Inflammatory macrophage treated with lipopolysaccharide for 4 hours (primary cell): ENCODE results near the gene WASF2.

Experiments used
- DNase-seq: peaks from one replicate; pipeline ENCODE4 v3.0.0-alpha.2; 2020

The WASF2 gene

DNA sequence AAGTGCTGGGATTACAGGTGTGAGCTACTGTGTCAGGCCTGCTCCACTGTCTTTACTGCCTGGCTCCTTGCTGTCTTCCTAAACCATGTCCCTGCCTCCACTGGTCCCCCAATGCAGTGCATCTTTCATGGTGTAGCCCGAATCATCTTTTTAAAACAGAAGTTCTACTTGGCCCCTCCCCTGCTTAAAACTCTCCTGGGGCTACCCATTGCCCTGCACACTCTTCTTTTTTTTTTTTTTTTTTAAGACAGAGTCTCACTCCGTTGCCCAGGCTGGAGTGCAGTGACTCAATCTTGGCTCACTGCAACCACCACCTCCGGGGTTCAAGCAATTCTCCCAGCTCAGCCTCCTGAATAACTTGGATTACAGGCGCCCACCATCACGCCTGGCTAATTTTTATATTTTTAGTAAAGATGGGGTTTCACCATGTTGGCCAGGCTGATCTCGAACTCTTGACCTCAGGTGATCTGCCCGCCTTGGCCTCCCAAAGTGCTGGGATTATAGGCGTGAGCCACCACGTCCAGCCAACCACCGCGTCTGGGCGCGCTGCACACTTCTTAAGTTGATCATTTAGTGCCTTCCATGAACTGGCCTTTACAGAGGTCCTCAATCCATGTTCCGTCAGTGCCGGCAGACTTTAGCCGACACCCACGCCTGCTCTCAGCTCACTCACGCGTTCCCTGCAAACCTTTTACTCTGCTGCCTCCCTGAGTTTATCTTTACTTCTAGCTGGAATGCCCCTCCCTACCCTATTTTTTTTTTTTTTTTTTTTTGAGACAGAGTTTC lies 117.8 kb downstream of the WASF2 start:
- no peak for DNase-seq

DNA sequence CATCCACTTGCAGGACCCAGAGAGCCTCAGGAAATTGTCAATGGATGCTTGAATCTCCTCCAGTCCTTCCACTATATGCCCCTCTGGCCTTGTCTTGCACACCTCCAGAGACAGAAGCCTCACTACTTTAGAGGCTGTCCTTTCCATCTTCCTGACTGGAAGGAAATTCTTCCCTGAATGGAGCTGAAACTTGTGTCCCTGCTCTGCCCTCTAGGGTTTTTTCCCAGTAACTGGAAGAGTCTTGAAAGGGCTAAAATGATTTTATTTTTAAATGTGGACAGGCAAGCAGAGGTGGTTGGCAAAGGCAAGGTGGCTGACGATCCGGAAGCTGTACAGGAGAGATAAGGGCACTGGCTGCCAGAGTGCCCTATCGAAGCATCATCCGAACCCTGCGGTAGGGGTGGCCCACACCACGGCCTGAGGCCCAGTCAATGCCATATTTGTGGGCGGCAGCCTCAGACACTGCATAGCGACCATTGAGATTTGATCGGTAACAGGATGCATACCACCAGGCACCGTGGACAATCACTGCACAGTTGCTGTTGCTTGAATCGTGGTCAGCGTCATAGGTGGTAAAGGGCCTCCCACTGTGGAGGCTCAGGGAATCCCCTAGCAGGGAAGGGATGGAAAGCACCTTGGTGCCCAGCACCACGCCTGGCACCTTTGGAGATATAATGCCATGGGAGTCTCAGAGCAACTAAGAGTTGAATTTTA lies 120.9 kb downstream of the WASF2 start:
- no peak for DNase-seq

DNA sequence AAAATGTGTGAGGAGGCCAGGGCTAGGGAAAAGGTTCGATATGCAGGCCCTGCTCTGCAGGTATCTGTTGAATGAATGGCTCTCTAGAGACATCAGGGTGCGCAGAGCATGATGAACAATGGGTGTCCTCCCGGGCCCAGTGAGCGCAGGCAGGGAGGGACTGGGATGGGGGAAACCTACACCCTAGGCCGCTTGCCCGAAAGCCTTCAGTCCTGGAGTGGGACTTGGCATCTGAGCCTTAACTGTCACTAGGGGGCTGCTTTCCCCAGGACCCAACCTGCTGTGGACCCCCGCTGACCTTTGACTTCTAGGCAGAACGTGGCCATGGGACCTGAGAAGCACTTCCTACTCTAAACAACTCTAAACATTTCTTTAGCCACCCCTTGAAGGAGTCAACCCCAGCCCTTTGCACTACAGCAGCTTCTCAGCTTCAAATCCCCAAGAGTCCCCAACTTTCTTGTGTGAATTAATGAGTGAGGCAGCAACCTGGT lies 122.8 kb downstream of the WASF2 start:
- no peak for DNase-seq

DNA sequence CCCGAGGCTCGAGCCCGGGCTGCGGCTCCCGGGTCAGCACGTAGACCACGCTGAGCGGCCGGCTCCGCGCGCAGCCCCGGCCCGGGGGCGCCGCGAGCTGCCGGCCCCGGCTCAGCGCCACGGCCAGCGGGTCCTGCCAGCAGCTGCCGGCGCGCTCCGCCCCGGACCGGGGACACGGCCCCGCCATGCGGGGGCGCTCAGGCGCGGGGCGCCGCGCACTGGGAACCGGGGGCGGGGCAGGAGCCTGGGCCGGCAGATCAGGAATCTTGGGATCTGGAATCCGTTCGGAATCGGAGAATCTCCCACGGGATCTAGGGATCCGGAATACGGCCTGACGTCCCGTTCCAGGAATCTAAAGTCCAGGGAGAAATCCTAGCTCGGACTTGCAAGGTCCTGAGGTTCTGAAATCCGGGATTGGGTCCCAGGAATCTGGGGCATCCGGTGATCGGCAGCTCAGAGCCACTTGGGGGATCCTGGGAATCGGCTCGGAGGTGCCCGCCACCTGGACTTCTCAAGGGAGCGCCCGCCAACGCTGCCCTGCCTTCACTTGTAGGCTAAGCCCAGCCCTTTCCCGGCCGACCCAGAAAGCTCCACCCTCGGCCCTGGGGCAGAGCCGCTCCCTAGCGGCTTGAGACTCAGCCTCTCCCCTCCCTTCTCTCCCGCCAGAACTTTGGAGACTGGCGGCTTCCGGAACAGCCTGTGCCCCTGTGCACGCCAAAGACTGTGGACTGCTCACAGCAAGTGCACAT lies 123.4 kb downstream of the WASF2 start, which contains the start of gene MAP3K6:
TSS of gene MAP3K6 (minus strand) at position 551 of the 749 bp plus-strand sequence. CDS start at position 187, 364 bp downstream.
- peak; percentile 69 for DNase-seq

DNA sequence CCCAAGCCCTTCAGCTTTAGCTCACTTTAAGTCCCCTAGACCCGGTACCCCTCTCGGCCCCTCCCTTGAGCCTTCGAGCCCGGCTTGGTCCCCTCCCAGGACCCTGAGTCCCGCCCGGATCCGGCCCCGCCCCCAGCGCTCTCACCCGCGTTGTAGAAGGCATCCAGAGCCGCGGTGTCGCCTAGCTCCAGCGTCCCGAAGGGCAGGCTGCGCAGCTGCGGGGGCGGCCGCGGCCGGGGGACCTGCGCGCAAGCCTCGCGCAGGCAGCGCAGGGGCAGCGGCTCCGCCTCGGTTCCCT lies 123.9 kb downstream of the WASF2 start:
- peak; percentile 73 for DNase-seq

DNA sequence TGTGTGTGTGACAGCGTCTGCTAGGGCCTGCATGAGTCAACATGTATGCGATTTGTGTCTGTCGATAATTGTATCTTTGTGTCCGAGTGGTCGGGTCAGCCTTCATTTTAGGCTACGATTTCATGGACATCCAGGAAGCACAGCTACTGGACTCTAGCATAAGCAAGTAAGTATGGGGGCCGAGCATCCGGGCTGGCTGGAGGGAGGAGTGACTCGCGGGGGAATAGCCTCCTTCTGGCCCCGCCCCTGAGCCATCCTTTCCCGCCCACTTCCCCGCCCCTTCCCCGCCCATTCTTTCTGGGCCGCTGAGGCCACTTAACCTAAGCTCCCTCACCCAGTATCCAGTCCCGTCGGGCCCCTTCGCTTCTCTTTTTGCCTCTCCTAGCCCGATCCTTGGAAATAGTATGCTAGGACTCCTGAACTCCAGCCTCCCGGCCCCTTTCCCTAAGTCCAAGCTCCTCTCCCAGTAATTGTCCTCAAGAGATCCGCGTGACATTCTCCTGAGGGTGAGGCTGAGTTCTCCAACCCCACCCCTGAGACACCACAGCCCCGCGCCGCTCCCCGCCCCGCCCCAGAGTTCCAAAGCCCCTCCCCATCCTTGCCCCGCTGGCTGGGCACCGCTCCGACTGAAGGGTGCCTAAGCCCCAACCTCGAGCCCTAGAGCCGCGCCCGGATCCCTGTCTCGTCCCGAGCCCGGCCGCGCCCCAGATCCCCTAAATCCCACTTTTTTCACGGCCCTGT lies 124.4 kb downstream of the WASF2 start:
- DNase-seq = peak; percentile 82

DNA sequence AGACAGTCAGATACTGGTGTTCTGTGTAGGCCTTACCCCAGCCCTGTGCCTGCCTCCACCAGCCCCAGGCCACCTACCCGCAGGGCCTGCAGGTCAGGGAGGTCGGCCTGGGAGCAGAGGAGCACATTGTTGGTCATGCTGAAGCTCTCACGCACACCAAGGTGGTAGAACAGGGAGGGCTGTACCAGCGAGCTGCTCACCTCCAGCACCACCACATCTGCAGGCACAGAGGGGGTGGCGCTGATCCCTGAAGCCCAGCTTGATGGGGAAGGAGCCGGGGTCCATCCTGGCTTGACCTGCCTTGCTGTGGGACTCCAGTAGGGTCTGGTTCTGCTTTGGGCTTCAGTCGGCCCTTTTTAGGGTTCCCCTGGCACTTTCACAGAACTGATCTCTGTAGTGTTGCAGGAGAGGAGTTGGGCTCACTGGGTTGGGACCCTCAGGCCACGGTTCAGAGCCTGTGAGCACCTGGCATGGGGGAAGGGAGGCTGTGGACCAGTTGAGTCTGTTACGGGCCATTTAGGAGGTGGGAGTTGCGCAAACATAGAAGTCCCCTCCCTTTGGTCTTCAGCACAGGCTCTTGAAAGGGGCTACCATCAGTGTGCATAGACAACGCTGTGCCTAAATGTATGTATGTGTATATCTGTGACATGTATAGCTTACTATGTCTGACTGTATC lies 125.1 kb downstream of the WASF2 start:
- no peak for DNase-seq

DNA sequence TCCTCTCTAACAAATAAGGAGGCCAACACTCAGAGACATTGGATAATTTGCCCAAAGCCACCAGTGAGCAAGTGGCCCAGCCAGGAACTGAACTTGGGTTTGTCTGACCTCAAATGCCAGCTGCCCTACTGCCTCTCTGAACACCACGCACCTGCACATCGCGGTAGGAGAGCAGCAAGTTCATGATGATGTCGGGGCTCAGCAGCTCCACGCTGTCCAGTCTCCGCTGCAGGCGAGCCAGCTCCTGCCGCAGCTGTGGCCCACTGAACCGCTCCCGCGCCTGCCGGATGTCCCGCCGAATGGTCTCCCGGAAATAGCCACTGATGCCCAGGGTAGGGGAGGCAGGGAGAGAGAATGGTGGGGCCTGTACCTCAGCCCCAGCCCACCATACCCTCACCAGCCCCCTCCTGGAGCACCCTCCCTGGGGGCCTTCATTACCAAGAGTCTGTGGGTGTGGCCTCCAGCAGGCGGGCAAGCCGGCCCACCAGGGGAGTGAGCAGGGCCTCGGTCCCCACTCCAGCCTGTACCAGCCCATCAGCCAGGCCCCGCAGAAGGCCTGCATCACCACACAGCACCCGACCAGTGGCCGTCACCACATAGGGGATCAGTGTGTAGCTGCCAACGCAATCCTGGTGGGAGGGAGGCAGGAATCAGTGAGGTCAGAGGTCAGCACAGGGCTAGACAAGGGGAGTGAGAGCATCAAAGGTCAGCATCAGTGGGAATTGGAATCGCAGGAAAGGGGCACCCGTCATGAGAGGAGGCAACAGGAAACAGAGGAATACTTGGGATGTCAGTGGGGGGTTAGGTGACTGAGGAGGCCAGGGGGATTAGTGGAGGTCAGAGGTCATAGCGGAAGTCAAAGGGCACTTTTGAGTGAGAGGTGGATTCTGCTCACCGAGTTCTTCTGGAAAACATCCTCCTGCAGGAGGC lies 125.9 kb downstream of the WASF2 start:
- DNase-seq = no peak

DNA sequence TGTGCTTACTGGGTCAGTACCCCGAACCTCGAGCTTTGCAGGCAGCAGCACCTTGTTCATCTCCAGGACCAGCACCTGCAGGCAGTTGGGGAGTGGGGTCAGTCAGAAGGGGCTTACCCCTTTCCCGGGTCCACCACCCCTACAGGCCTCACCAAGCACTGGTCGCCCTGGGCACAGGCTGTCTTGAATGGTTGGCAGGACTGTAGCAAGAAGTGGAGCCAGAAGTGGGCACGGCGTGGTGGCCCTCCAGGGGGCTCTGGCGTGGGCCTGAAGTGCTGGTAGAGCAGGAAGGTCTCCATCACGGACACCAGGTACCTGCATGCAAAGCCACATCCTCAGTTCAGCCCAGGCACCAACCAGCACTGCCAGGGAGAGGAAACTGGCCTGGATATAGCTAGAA lies 128.4 kb downstream of the WASF2 start:
- no peak for DNase-seq

DNA sequence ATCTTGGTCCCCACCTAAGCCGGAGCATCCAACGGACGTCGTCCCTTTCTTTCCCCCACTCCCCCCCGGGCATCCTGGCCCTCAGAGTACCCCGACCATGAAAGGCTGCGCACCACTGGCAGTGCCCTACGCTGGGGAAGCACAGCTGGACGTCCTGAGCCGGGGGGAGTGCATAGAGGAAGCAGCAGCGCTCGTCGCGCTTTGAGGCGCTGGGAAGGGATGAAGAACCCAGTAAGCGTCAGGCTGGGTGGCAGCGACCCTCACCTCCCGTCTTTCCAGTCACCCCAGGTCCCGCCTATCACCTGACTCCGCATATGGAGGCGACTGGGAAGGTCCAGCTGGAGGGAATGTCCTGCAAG lies 128.9 kb downstream of the WASF2 start:
- no peak for DNase-seq

DNA sequence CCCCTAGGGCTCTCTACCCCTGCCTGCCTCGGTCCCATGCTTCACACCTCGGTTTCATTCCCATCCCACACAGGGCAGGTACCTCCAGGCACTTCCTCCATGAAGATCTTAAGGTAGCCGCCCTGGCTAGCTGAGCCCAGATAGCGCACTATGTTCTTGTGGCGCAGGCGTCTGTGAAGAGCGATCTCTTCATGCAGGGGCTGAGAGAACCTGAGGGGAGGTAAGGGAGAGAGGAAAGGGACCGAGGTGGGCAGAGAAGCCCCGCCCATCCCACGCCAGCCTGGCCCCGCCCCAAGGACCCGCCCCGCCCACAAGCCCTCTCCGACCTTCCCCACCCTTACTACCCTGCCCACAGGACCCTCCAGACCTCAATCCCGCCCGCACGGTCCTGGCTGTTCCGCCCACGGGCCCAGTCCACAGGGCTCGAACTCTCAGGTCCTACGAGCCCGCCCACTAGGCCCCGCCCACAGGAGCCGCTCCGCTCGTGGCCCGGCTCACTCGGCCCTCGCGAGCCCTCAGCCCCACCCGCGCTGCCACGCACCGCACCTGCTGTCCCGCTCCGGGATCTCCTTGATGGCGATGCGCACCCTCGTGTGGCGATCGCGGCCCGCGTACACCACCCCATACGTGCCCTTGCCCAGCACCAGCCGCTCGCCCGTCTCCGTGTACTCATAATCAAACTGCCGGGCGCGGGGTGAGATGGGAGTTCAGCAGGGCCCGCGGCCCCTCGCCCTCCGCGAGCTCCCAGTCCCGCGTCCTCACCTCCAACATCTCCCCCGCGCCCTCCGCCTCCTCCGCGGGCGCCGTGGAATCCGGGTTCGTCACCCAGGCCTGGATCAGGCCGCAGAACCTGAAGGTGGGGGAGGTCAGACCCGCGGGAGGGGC lies 129.6 kb downstream of the WASF2 start:
- no peak for DNase-seq

DNA sequence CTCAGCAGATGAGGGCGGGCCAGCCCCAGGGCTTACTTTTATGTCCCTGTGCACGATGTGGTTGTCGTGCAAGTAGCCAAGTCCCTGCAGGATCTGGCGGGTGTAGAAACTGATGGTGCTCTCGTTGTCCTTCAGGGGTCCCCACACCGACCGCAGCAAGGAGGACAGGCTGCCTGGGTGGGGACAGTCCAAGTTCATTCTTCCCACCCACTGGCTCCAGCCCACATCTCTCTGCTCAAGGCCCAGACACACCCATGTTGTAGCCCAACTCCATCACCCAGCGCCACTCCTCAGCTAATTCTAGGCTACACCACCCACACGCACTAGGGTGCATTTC lies 130.2 kb downstream of the WASF2 start:
- DNase-seq = no peak

DNA sequence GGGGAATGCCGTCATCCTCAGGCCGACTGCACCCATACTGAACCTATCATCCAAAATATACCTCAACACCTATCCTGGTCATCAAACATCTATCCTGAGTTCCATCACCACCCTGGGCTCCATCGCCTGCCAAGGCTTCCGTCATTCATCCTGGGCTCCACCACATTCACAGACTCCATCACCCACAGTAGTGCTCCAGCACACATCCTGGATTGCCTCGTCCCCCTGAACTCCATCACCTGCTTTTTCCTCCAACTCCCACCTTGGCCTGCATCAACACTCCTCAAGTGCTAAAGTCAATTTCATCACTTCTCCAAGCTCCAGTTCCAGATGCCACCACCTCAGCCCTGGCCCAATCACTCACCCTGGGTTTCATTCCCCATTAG lies 131.0 kb downstream of the WASF2 start:
- no peak for DNase-seq

DNA sequence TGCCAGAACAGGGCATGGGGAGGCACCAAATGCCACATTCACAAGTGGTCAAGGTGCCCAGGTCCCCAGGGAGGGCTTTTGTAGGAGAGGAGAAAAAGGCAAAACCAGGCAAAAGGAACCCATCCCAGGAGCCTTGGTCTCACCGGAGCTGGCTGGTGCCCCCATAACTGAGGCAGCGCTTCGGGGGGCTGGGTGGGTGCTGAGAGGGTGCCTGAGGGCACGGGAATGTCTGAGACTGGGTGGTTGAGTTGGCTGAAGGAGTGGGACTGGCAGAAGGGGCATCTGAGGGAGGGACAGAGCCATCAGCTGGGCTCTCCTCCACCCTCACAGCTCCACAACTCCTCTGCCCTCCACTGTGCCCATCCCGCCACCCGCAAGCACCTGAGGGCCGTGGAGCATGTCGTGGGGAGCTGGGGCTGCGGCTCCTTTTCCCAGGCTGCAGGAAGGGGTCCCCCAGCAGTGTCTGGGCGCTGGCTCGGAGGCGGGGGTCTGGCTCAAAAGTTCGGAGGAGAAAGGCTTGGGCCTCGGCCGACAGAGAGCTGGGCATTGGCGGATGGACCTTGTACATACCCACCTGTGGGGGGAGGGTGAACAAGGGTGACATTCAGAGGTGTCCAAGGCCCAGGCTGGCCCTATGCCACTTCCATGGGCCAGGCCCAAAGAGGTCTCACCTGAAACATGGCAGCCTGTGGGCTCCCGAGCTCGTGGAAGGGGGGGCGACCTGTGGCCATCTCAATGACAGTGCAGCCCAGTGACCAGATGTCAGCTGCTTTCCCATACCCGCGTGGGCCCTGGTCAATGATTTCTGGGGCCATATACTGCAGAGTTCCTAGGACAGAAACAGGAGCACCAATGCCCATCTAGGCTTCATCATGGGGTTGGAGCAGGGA lies 131.7 kb downstream of the WASF2 start:
- no peak for DNase-seq

DNA sequence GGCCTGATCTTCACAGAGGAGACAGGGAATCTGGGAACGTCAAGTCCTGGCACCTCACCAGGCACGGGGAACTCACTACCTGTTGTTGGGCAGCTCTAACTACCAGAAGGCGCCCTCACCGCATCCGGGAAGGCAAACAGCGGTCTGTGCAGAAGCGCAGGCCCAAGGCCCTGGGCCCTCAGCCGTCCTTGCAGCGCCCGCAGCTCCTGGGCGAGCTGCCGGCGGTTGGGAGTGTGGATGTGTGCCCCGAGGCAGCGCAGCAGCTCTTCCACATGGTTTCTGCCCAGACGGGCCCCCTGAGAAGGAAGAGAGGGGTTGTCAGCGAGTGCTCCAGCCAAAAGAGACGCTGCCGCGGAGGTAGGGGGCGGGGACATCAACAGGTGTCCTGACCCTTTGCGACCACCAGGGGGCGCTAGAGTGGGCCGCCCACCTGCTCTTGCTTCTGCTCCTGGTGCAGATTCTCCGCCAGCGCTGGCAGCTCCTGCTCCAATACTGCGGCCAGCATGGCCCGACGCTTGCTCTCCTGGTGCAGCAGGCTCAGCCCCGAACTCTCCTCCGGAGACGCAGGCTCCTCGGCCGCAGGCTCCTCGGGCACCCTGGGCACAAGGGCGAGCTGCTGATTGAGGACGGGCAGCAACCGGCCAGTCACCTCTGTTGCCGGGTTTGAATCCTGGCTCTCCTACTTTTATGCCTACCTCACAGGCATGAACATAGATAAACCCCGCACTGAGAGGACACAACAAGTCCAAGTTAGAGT lies 132.5 kb downstream of the WASF2 start:
- peak; percentile 62 for DNase-seq

DNA sequence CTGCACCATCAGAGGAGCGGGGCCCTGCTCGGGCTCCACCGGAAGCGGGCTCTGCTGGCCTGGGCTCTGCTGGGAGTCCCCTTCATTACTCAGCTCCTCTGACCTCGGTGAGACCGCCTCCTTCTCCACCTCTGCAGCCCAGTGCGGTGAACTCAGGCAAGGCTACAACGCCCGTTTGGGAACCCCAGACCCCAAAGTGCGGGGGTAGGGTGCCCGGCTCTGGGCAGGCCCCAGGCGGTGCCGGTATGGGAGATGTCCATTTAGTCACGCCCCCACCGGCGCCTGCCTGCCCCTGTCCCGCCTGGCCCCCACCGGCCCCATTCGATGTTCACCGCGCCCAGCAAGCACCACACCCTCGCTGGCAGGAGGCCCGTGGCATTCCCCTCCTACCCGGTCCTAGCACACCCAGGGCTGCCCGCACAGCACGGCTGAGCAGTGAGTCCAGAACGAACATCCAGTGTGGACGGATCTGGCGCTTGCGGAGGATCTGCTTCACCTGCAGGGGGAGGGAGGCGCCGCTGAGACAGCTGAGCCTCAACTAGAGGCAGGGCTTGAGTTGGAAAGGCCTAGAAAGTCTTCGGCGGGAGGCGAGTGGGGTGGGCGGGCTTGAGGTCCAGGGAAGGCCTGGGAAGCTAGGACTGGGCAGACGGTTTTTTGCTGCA lies 133.2 kb downstream of the WASF2 start:
- no peak for DNase-seq

DNA sequence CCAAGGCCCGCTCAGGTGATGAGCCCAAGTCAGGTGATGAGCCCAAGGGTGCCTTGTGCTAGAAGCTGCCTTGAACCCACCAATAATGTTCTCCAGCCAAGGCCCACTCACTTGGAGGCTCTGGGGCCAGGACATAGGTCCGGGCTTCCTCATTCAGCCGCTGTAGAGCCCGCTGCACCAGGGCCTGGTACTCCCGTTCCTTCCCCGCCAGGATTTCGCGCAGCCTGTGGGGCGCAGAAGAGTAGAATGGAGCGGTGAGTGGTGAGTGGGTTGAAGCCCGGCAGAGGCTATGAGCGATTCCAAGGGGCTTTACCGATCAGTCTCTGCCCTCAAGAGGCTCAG lies 133.7 kb downstream of the WASF2 start:
- DNase-seq = no peak

DNA sequence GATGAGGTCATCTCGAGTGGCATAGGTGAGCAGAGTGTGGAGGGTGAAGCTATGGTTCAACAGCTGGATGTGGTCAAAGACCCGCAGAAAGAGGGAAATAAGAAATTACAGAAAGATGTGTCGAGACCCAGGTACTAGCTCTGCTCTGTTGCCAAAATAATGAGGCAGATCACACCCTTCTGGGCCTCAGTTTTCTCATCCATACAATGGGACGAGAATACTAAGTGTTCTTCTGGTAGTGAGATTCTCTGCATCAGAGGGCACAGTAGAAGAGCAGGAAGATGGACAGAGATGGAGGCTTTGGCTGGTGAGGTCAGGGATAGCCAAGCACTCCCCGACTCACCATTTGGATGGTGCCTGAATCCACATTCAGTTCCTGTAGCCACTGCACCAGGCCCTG lies 134.3 kb downstream of the WASF2 start:
- no peak for DNase-seq
